OCI-LY1 (cell line): ENCODE results near the gene LTBP1.

Experiments
- H2AFZ ChIP-seq: fragments of 200-600 bp; sonication (generic), shearing (Covaris generic); 2 replicates; pipeline ENCODE4 v1.6.0; 2014; ENCODE audit warnings: antibody characterized with exemption, mild to moderate bottlenecking, low read length
- H3F3A ChIP-seq: fragments of 200-600 bp; sonication (generic), shearing (Covaris generic); 2 replicates; pipeline ENCODE4 v1.6.0; 2014; ENCODE audit warnings: mild to moderate bottlenecking, antibody characterized with exemption, low read length, moderate library complexity; ENCODE audit not compliant: insufficient read depth
- H3K27ac ChIP-seq: fragments of 200-600 bp; sonication (generic); 2 replicates; pipeline ENCODE4 v1.5.1; 2014; ENCODE audit warnings: low read length, mixed run types, mild to moderate bottlenecking, low read depth; ENCODE audit not compliant: poor library complexity, severe bottlenecking
- H3K27me3 ChIP-seq: fragments of 200-600 bp; sonication (generic); 2 replicates; pipeline ENCODE4 v1.6.0; 2014; ENCODE audit warnings: antibody characterized with exemption, mild to moderate bottlenecking, low read length, moderate library complexity; ENCODE audit not compliant: insufficient read depth
- H3K36me3 ChIP-seq: fragments of 200-600 bp; sonication (generic); 2 replicates; pipeline ENCODE4 v1.6.1; 2014; ENCODE audit warnings: mild to moderate bottlenecking, antibody characterized with exemption, low read length, moderate library complexity, mixed read lengths; ENCODE audit not compliant: insufficient read depth
- H3K4me1 ChIP-seq: fragments of 200-600 bp; sonication (generic); 2 replicates; pipeline ENCODE4 v1.5.1; 2014; ENCODE audit warnings: mild to moderate bottlenecking, low read length, moderate library complexity; ENCODE audit not compliant: insufficient read depth, severe bottlenecking
- H3K4me2 ChIP-seq: fragments of 200-600 bp; sonication (generic), shearing (Covaris generic); 2 replicates; pipeline ENCODE4 v1.6.1; 2014; ENCODE audit warnings: low read length
- H3K4me3 ChIP-seq: fragments of 200-600 bp; sonication (generic); 2 replicates; pipeline ENCODE4 v1.5.1; 2014; ENCODE audit warnings: low read length, low read depth, mild to moderate bottlenecking, mixed read lengths; ENCODE audit not compliant: poor library complexity, severe bottlenecking
- H3K79me2 ChIP-seq: fragments of 200-600 bp; shearing (Covaris generic); 2 replicates; pipeline ENCODE4 v1.6.1; 2016; ENCODE audit warnings: mixed run types, low read length, mixed read lengths; ENCODE audit not compliant: insufficient read depth
- H3K9ac ChIP-seq: fragments of 200-600 bp; sonication (generic), shearing (Covaris generic); 2 replicates; pipeline ENCODE4 v1.6.1; 2014; ENCODE audit warnings: mild to moderate bottlenecking, low read length, mixed read lengths
- H3K9me2 ChIP-seq: fragments of 200-600 bp; sonication (generic), shearing (Covaris generic); 2 replicates; pipeline ENCODE4 v1.6.1; 2014; ENCODE audit warnings: low read depth, mild to moderate bottlenecking, low read length, mixed read lengths
- H3K9me3 ChIP-seq: fragments of 200-600 bp; shearing (Covaris generic); 2 replicates; pipeline ENCODE4 v1.6.1; 2014; ENCODE audit warnings: low read length, mixed read lengths
- H4K20me1 ChIP-seq: fragments of 200-600 bp; sonication (generic), shearing (Covaris generic); 2 replicates; pipeline ENCODE4 v1.6.0; 2016; ENCODE audit warnings: mild to moderate bottlenecking, low read length; ENCODE audit not compliant: insufficient read depth
- CTCF ChIP-seq: fragments of 200-600 bp; sonication (generic), shearing (Covaris generic); IDR thresholded peaks from 2 replicates; pipeline ENCODE4 v1.5.1; 2017; ENCODE audit warnings: mild to moderate bottlenecking, antibody characterized with exemption, low read length, moderate library complexity, mixed read lengths
- EZH2 ChIP-seq: fragments of 200-600 bp; sonication (generic), shearing (Covaris generic); IDR thresholded peaks from 2 replicates; pipeline ENCODE4 v1.8.0; 2017; ENCODE audit warnings: borderline replicate concordance, mixed run types, mild to moderate bottlenecking, antibody characterized with exemption, low read length, moderate library complexity, mixed read lengths

Gene LTBP1

GRCh38 chr2:33014268-33014667 lies 67.5 kb downstream of the LTBP1 start:
- Histone ChIP-seq H3K79me2 (peaks cover 67% of the 10 kb centered on the region), H4K20me1 (no peaks in the 10 kb centered on the region), H3K9me3 (no peaks in the 10 kb centered on the region), H3K27me3 (no peaks in the 10 kb centered on the region), H3K36me3 (peaks cover 45% of the 10 kb centered on the region; the same call in 1 of the 2 replicates), H3K4me2 (no peak overlapping the region), H2AFZ (no peak overlapping the region), H3K4me3 (no peak overlapping the region), H3K9ac (no peak overlapping the region), H3K9me2 (no peaks in the 10 kb centered on the region), H3K27ac (peak overlapping the region; percentile 13), H3F3A (no peaks in the 10 kb centered on the region), H3K4me1 (no peaks in the 10 kb centered on the region)
- TF ChIP-seq EZH2: no peak
- no peak for TF ChIP-seq CTCF

DNA sequence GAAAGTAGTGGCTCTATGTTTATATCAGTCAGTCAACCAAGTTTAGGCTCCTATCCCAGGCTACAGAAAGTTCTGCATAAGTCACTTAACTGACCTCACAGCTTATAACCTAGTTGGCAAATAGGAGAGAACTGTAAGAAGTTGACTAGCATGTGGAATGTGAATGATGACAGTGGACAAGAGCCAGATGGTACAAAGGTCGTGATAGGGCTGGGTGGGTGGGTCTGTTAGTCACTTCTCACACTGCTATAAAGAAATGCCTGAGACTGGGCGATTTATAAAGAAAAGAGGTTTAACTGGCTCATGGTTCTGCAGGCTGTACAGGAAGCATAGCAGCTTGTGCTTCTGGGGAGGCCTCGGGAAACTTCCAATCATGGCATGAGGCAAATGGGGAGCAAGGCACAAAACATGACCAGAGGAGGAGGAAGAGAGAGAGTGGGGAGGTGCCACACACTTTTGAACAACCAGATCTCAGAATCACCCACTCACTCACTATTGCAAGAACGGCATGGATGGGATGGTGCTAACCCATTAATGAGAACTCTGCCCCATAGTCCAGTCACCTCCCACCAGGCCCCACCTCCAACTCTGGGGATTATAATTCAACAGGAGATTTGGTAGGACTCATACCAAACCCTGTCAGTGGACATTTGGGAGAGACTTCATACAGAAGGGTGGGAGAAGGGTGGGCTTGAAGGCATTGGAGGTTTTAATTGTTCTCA lies 68.8 kb downstream of the LTBP1 start:
- H3K4me1 ChIP-seq: no peaks in the 10 kb centered on the region
- H3K9ac ChIP-seq: no peak overlapping the region
- no peaks in the 10 kb centered on the region for H3K27me3 ChIP-seq
- no peak overlapping the region for H3K4me3 ChIP-seq
- H4K20me1 ChIP-seq: no peaks in the 10 kb centered on the region
- H2AFZ ChIP-seq: no peak overlapping the region
- H3K27ac ChIP-seq: no peak overlapping the region
- H3K9me3 ChIP-seq: no peaks in the 10 kb centered on the region
- no peaks in the 10 kb centered on the region for H3K9me2 ChIP-seq
- no peak overlapping the region for H3K4me2 ChIP-seq
- no peak for TF ChIP-seq CTCF
- no peak for TF ChIP-seq EZH2
- H3K79me2 ChIP-seq: peaks cover 56% of the 10 kb centered on the region
- peaks cover 44% of the 10 kb centered on the region for H3K36me3 ChIP-seq
- H3F3A ChIP-seq: no peaks in the 10 kb centered on the region

DNA sequence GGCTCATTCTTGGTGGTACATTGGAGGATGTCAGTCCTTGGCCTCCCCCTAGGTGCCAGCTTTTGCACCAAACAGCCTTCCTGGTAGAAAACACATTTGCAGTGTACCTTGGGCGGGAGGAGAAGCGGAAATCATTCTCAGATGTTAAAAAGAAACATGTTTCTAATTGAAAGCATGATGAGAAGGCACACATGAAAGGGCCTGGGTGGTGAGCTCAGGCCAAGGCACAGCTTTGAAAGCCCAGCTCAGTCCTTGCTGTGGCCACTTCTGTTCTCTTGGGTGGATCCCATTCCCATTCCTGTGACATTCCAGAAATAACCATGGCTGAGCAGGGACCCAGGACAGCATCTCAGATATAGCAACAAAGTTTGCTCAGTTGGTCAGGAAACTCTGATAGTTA lies 71.5 kb downstream of the LTBP1 start:
- no peaks in the 10 kb centered on the region for H3K9me2 ChIP-seq
- H4K20me1 ChIP-seq: no peaks in the 10 kb centered on the region
- TF ChIP-seq CTCF (no peak), EZH2 (no peak)
- H3F3A ChIP-seq: no peaks in the 10 kb centered on the region
- no peaks in the 10 kb centered on the region for H3K4me1 ChIP-seq
- H3K9ac ChIP-seq: no peak overlapping the region
- H3K4me2 ChIP-seq: no peak overlapping the region
- H3K4me3 ChIP-seq: no peak overlapping the region
- H3K79me2 ChIP-seq: peaks cover 36% of the 10 kb centered on the region
- no peaks in the 10 kb centered on the region for H3K9me3 ChIP-seq
- no peak overlapping the region for H2AFZ ChIP-seq
- H3K36me3 ChIP-seq: peaks cover 55% of the 10 kb centered on the region
- no peaks in the 10 kb centered on the region for H3K27me3 ChIP-seq
- H3K27ac ChIP-seq: no peak overlapping the region
